HG02981 (cell line): ENCODE data around the gene KLHL11.

Source experiments
- ATAC-seq: cut with Tn5 transposase; IDR thresholded peaks from one replicate; pipeline ENCODE4 v1.9.1; 2021; ENCODE audit warnings: mild to moderate bottlenecking, moderate library complexity; ENCODE audit not compliant: unreplicated experiment

Gene KLHL11

DNA sequence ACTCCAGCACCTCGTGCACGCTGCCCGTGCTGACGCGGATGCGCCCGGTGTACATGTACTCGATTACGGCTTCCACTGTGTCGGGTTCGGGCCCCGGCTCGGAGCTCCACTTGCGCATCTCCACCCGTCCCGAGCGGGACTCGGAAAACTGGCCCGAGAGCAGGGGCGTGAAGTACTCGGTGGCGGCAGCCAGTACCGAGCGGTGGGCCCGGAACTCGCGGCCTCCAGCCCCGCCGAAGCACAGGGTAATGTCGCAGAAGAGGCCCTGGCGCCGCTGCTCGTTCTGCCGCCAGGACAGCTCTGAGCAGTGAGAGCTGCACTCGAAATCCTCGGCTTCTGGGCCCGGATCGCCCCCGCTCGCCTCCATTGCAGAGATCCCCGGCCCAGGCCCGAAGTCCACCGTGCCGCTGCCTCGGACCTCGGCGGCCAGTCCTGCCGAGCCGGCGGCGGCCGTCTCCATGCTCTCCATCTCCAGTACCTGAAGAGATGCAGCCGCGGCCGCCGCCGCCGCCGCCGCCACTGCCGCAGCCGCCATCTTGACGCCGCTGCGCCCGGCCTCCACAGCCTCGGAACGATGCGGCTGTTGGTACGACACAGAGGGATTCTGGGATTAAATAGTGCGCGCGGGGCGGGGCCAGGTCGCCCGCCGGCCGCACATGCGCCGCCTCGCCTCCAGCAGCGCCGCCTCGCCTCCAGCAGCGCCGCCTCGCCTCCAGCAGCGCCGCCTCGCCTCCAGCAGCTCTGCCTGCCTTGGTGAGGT, at the start of gene KLHL11:
KLHL11 (minus strand) TSS at position 588 of the 760 bp plus-strand sequence; CDS start at position 535, 53 bp downstream.
- ATAC-seq, result peak; percentile 86

GRCh38 chr17:41915020-41915419, 49.8 kb upstream of the KLHL11 start:
- ATAC-seq, result no peak

DNA sequence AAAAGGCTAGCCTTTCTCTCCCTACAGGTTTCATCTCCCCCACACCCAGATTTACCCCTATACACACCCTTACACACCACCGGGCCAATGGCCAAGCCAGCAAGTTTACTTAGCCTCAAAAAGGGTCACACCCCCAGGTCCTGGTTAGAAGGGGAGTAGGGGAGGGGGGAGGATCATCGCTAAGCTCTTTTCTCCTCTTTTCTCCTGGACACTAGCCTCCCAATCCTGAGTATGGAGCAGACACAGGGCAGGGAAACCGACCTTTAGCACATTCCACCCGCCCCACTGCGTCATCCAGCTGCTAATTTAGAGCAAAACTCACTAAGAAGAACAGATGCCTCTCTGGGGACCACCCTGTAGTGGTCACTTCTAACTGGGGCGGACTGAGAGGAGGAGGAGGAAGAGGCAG, 49.1 kb upstream of the KLHL11 start:
- no peak for ATAC-seq

- no peak for ATAC-seq
These were observed 48.6 kb upstream of the KLHL11 start for GRCh38 chr17:41913798-41914197.

DNA sequence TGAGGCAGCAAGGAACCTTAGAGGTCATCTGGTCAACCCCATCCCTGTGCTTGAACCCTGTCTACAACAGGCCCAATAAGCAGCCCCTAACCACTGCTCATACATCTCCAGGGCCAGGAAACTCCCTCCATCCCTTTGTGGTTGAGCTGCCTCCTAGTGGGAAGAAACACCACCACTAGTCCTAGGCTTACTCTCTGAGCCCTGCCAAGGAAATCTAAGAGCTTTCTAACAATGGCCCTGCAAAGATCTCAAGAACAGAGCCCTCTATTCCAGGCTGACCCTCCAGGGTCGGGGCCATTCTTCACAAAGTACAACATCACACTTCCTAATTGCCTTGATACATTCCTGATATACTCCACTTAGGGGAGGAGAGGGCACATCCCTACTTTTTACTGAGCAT, 47.7 kb upstream of the KLHL11 start:
- ATAC-seq, result no peak

DNA sequence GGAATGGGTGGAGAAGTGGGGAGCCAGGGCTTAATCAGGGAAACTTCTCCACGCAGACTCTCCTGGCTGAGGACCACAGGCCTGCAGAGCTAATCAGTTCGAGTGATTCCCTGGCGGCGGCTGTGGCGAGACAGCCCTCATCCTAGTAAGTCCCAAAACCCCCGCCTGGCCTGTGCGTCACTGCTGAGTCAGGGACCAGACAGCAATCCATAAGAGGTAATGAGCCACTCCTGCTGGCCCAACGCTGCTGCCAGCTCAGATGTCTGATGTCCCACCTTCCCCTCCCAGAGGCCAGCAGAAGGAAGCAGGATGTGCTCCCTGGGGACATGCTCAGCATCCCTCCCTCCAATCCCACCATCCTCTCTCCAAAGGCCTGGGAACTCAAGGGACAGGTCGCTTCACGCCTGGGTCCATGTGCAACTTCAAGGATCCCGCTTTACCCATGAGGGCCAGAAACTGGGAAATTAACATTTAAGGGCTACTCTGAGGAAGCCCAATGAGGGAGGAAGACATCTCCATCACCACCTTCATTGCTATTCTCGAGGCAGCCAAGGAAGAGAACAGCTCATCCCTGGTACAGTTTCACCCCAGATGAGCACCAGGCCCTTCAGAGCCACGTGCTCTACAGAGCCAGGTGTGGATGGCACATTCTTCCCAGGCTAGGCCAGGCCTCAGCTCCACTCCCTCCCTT, 45.6 kb upstream of the KLHL11 start:
- ATAC-seq, result no peak

- ATAC-seq, result no peak
These were observed 43.9 kb upstream of the KLHL11 start for GRCh38 chr17:41909088-41909487.

GRCh38 chr17:41907633-41908539, 42.7 kb upstream of the KLHL11 start:
- no peak for ATAC-seq

GRCh38 chr17:41907185-41907556, 41.9 kb upstream of the KLHL11 start:
- no peak for ATAC-seq

DNA sequence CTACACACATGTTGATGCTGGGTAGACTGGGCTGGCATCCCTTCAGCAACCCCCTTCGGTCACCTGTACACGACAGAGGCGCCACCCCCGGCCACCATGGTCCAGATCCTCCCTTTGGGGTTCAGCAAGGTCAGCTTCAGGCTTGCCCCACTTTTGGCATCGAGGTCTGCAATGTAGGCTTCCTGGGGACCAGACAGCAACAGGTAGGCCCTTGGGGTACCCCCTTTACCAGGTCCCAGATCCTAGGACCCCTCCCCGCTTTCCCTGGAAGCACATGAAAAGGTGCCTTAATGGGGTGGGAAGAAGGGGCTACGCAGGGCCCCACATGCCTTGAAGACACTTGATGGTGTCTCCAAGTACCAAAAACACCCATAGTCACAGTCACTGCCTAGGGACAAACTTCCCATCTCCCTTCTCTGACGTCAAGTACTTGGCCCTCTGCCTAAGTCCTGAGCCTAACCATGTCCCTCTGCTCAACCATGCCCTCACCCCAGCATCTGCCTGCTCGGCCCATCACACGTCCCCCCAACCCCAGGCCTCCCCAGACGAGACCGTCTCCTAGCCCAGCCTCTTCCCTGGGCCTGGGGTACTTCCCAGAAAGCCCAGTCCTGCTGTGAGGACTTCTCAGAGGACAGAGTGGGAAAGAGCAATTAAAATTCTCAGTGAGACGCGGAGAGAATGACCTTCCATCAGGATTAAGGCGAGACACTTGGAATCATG, 41.4 kb upstream of the KLHL11 start:
- ATAC-seq, result no peak

DNA sequence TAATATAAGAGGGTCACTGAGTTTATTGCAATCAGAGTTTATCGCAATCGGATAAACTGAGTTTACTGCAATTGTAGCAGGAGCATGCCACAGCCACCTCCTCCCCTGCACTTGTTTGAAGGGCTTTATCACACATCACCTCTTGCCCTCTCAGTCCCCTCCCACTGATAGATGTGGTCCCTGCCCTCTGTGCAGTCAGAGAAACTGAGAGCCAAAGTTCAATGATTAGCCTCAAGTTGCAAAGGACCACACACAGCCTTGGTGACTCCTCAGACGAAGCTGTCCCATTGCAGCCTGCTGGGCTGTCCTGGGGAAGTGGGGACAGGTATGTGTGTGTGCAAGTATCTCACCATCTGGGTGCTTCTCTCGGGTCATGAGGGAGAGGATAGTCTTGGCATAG, 39.9 kb upstream of the KLHL11 start:
- ATAC-seq, result no peak

DNA sequence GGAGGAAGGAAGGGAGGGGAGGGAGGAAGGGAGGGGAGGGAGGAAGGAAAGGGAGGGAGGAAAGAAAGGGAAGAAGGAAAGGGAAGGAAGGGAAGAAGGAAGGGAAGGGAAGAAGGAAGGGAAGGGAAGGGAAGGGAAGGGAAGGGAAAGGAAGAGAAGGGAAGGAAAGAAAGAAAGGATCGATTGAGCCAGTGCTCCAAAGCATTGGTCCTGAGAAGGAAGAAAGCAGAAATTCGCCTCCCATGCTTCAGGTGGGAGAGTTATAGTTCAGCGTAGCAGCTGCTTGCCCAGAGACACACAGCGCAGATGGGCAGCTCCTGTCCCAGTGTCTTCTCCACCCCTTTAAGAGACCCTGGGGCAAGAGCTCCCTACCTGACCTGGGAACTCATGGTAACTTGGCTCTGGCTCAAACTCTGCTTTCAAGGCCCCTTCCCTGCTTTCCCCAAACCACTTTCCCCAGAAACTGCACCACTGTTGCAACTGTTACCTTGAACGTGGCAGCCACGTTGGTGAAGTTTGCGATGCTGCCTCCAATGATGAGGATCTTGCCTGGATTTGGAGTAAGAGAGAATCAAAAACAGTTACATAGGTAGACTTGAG, 39.1 kb upstream of the KLHL11 start:
- no peak for ATAC-seq

- ATAC-seq, result no peak
These were observed 36.4 kb upstream of the KLHL11 start for GRCh38 chr17:41901646-41902045.

DNA sequence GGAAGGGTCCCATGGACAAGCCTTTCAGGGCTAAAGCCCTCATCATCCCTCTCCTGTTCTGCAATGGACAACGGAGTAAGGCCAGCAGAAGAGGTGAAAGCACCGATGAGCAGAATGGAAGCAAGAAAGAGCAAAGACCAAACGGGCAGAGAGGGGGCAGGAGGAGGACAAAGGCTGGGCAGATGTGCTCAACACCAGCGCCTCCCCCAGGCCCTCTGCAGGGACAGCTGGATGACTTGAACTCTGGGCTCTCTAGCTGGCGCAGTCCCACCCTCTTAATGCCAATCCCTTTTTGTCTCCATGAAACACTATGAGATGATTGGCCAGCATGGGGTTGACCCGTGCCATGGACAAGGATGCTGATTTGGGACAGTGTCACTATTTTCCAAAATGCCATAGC, 31.5 kb upstream of the KLHL11 start:
- ATAC-seq, result no peak

- ATAC-seq, result no peak
These were observed 30.4 kb upstream of the KLHL11 start for GRCh38 chr17:41895617-41896016.

GRCh38 chr17:41894791-41895331, 29.6 kb upstream of the KLHL11 start:
- ATAC-seq, result no peak

DNA sequence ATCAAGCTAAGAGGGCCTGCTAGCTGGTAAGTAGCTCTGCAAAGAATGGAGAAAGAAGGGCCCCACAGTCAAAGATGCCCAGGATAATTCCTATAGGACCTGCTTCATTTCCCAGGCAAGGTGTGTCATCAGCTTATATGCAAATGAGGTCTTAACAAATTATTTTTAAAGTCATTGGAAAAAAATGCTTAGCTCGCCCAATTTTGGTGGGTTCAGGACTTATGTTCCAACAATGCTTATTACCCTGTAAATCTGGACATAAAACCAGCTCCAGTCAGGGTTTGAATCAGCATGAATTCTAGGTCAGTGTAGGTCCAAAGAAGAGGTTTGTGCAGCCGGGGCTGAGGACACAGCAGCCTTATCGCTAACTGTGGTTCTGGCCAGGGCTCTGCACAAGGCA, 28.2 kb upstream of the KLHL11 start:
- ATAC-seq, result no peak

GRCh38 chr17:41892021-41892376, 26.8 kb upstream of the KLHL11 start:
- no peak for ATAC-seq

- no peak for ATAC-seq
These were observed 26.2 kb upstream of the KLHL11 start for GRCh38 chr17:41891135-41892020.
